HepG2 (cell line): Measurements from ENCODE around the gene LRTM2.

Experiments used
- MAFG ChIP-seq: sonication (generic); formaldehyde crosslinking; IDR thresholded peaks from 2 replicates; pipeline ENCODE4 v1.5.1; 2020; ENCODE audit warnings: mild to moderate bottlenecking, missing genetic modification reagents
- NFE2L2 ChIP-seq: fragments of 150-350 bp; IDR thresholded peaks from 2 replicates; pipeline ENCODE4 v1.6.1; 2014; ENCODE audit warnings: low read length
- POLR2A ChIP-seq, 2 experiments: IDR thresholded peaks; 2 replicates each; pipeline ENCODE4 v1.6.1; 2011; ENCODE audit warnings: low read depth in 2 of 2, low read length in 2 of 2, mild to moderate bottlenecking in 1 of 2, moderate library complexity in 1 of 2; ENCODE audit not compliant: insufficient read depth in 1 of 2
- ZKSCAN1 ChIP-seq: fragments of 150-350 bp; IDR thresholded peaks from 2 replicates; pipeline ENCODE4 v1.6.1; 2014; ENCODE audit warnings: low read length
- ZMAT3 ChIP-seq: sonication (generic); formaldehyde crosslinking; conservative IDR thresholded peaks from 2 replicates; pipeline ENCODE4 v1.7.0; 2021; ENCODE audit warnings: missing genetic modification reagents
- TF ChIP-seq, protein P1 (sequence below): sonication (generic); formaldehyde crosslinking; IDR thresholded peaks from 2 replicates; pipeline ENCODE4 v1.5.0; 2020; ENCODE audit warnings: mild to moderate bottlenecking, missing genetic modification reagents, moderate library complexity
- TF ChIP-seq, protein P2 (sequence below): sonication (generic); formaldehyde crosslinking; IDR thresholded peaks from 2 replicates; pipeline ENCODE4 v1.8.1; 2023; ENCODE audit warnings: mild to moderate bottlenecking, inconsistent platforms, moderate library complexity, missing genetic modification reagents, borderline replicate concordance
- TF ChIP-seq, protein P3 (sequence below): sonication (generic); formaldehyde crosslinking; IDR thresholded peaks from 2 replicates; pipeline ENCODE4 v1.4.0; 2020; ENCODE audit warnings: missing genetic modification reagents, mild to moderate bottlenecking, borderline replicate concordance

DNA sequence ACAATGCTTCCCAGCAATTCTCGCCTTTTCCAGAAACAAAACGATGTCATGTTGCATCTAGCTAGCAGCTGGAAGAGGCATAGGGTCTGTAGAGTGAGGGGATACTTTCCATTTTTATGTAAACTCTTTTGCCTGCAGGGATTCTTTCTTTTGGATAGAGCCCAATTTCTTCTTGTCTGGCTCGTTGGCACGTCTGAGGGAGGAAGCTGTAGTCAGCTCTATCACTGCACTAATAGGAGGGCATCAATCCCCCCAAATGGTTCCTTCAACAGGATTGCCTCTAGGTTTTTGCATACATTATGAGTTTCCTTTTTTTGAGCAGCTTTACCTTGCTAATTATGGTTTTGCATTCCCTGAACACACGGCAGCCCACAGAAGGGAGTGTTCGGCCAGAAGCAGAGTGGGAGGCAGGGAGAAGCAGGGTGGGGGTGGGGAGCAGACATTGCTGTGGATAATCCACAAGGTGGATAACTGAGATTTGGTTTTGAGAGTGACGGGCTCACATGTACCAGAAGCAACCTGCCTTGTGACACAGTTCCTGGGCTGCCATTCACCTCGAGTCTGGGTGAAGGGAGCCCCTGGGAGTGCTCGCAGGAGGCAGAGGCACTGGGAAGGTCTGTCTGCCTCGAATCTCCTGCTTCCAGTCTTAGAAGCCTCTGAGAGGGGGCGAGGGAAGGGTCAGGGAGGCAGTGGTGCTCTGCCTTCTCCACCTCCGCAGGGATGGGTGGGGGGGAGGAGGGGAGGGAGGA, 24.5 kb downstream of the LRTM2 start:
- TF ChIP-seq NFE2L2 (no peak), ZMAT3 (CRISPR knock-in tag) (no peak), ZKSCAN1 (no peak), POLR2A (IDR thresholded peaks at IDR 0.05; ENCODE audit: insufficient read depth in 1 of 2, low read depth in 2 of 2, low read length in 2 of 2) (no peak), MAFG (CRISPR knock-in tag) (no peak)
- TF ChIP-seq, protein P1, sequence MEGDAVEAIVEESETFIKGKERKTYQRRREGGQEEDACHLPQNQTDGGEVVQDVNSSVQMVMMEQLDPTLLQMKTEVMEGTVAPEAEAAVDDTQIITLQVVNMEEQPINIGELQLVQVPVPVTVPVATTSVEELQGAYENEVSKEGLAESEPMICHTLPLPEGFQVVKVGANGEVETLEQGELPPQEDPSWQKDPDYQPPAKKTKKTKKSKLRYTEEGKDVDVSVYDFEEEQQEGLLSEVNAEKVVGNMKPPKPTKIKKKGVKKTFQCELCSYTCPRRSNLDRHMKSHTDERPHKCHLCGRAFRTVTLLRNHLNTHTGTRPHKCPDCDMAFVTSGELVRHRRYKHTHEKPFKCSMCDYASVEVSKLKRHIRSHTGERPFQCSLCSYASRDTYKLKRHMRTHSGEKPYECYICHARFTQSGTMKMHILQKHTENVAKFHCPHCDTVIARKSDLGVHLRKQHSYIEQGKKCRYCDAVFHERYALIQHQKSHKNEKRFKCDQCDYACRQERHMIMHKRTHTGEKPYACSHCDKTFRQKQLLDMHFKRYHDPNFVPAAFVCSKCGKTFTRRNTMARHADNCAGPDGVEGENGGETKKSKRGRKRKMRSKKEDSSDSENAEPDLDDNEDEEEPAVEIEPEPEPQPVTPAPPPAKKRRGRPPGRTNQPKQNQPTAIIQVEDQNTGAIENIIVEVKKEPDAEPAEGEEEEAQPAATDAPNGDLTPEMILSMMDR (CRISPR knock-in tag), result no peak
- TF ChIP-seq, protein P2, sequence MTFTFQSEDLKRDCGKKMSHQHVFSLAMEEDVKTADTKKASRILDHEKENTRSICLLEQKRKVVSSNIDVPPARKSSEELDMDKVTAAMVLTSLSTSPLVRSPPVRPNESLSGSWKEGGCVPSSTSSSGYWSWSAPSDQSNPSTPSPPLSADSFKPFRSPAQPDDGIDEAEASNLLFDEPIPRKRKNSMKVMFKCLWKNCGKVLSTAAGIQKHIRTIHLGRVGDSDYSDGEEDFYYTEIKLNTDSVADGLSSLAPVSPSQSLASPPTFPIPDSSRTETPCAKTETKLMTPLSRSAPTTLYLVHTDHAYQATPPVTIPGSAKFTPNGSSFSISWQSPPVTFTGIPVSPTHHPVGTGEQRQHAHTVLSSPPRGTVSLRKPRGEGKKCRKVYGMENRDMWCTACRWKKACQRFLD (CRISPR knock-in tag), result no peak
- TF ChIP-seq, protein P3, sequence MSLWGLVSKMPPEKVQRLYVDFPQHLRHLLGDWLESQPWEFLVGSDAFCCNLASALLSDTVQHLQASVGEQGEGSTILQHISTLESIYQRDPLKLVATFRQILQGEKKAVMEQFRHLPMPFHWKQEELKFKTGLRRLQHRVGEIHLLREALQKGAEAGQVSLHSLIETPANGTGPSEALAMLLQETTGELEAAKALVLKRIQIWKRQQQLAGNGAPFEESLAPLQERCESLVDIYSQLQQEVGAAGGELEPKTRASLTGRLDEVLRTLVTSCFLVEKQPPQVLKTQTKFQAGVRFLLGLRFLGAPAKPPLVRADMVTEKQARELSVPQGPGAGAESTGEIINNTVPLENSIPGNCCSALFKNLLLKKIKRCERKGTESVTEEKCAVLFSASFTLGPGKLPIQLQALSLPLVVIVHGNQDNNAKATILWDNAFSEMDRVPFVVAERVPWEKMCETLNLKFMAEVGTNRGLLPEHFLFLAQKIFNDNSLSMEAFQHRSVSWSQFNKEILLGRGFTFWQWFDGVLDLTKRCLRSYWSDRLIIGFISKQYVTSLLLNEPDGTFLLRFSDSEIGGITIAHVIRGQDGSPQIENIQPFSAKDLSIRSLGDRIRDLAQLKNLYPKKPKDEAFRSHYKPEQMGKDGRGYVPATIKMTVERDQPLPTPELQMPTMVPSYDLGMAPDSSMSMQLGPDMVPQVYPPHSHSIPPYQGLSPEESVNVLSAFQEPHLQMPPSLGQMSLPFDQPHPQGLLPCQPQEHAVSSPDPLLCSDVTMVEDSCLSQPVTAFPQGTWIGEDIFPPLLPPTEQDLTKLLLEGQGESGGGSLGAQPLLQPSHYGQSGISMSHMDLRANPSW (CRISPR knock-in tag), result no peak
